ENCODE measurements around the gene TUBA1B.

GRCh38 chr12:49137476-49137875 is 6.3 kb upstream of the TUBA1B start:
- TF ChIP-seq CTCF (IDR thresholded peaks at IDR 0.05; ENCODE audit: insufficient read depth, low read length, poor library complexity, severe bottlenecking) (no peak), EZH2phosphoT487 (conservative IDR thresholded peaks at IDR 0.05; ENCODE audit: low read length) (no peak)

All from SU-DHL-6 (cell line).